HepG2 (cell line): ENCODE results near the gene CERS4. TPM values are rescaled to one million over a fixed set of nuclear protein-coding genes. Genes with fewer than 3 reads are reported as not detected.

Experiments
- ATF7 ChIP-seq, 2 experiments: fragments of 450-650 bp in 1 of 2; sonication (generic) in 1 of 2; formaldehyde crosslinking in 1 of 2; IDR thresholded peaks; 2 replicates each; pipeline versions ENCODE4 v1.4.0 to v1.6.1; 2016 to 2020; ENCODE audit warnings: antibody characterized with exemption in 1 of 2, mild to moderate bottlenecking in 1 of 2, missing genetic modification reagents in 1 of 2
- BRD4 ChIP-seq: sonication (generic); formaldehyde crosslinking; IDR thresholded peaks from 2 replicates; pipeline ENCODE4 v1.4.0; 2020; ENCODE audit warnings: missing genetic modification reagents
- CCDC6 ChIP-seq: sonication (generic); formaldehyde crosslinking; IDR thresholded peaks from 2 replicates; pipeline ENCODE4 v1.8.1; 2022; ENCODE audit warnings: mild to moderate bottlenecking, missing genetic modification reagents, moderate library complexity
- CHD2 ChIP-seq: IDR thresholded peaks from 2 replicates; pipeline ENCODE4 v1.6.1; 2011; ENCODE audit warnings: low read depth, low read length, improper control_type of control experiment
- FOXC1 ChIP-seq: sonication (generic); formaldehyde crosslinking; IDR thresholded peaks from 2 replicates; pipeline ENCODE4 v1.8.0; 2022; ENCODE audit warnings: mild to moderate bottlenecking, missing genetic modification reagents, borderline replicate concordance
- FOXM1 ChIP-seq: sonication (generic); formaldehyde crosslinking; IDR thresholded peaks from 2 replicates; pipeline ENCODE4 v1.5.0; 2020; ENCODE audit warnings: missing genetic modification reagents
- FOXP1 ChIP-seq, 2 experiments: fragments of 450-650 bp in 1 of 2; IDR thresholded peaks; 2 replicates each; pipeline ENCODE4 v1.6.1; 2017 to 2018; ENCODE audit warnings: antibody characterized with exemption in 1 of 2
- HDAC1 ChIP-seq: sonication (generic); formaldehyde crosslinking; IDR thresholded peaks from 2 replicates; pipeline ENCODE4 v1.5.1; 2020; ENCODE audit warnings: mild to moderate bottlenecking, missing genetic modification reagents
- HMGA1 ChIP-seq: sonication (generic); formaldehyde crosslinking; conservative IDR thresholded peaks from 2 replicates; pipeline ENCODE4 v1.4.0; 2020; ENCODE audit warnings: missing genetic modification reagents
- KDM1A ChIP-seq: IDR thresholded peaks from 2 replicates; pipeline ENCODE4 v1.6.1; 2016; ENCODE audit warnings: missing compliant biosample characterization
- NCOR1 ChIP-seq: fragments of 200-600 bp; sonication (generic); IDR thresholded peaks from 2 replicates; pipeline ENCODE4 v1.7.0; 2017; ENCODE audit warnings: antibody characterized with exemption, low read length, borderline replicate concordance
- NFYC ChIP-seq: IDR thresholded peaks from 2 replicates; pipeline ENCODE4 v1.6.1; 2016; ENCODE audit warnings: missing genetic modification reagents, missing compliant biosample characterization
- NKX3-1 ChIP-seq: sonication (generic); formaldehyde crosslinking; IDR thresholded peaks from 2 replicates; pipeline ENCODE4 v1.5.0; 2020; ENCODE audit warnings: missing genetic modification reagents
- NPAS2 ChIP-seq: sonication (generic); formaldehyde crosslinking; IDR thresholded peaks from 2 replicates; pipeline ENCODE4 v1.8.0; 2022; ENCODE audit warnings: mild to moderate bottlenecking, missing genetic modification reagents, borderline replicate concordance
- RXRB ChIP-seq: IDR thresholded peaks from 2 replicates; pipeline ENCODE4 v1.6.1; 2016; ENCODE audit warnings: borderline replicate concordance, missing genetic modification reagents, missing compliant biosample characterization
- TOE1 ChIP-seq: sonication (generic); formaldehyde crosslinking; IDR thresholded peaks from 2 replicates; pipeline ENCODE4 v1.4.0; 2020; ENCODE audit warnings: mild to moderate bottlenecking, missing genetic modification reagents
- ZNF225 ChIP-seq: sonication (generic); formaldehyde crosslinking; IDR thresholded peaks from 2 replicates; pipeline ENCODE4 v1.4.0; 2020; ENCODE audit warnings: mild to moderate bottlenecking, missing genetic modification reagents
- ZNF547 ChIP-seq: sonication (generic); formaldehyde crosslinking; IDR thresholded peaks from 2 replicates; pipeline ENCODE4 v1.5.1; 2020; ENCODE audit warnings: mild to moderate bottlenecking, missing genetic modification reagents
- ZNF678 ChIP-seq: sonication (generic); formaldehyde crosslinking; IDR thresholded peaks from 2 replicates; pipeline ENCODE4 v1.4.0; 2020; ENCODE audit warnings: mild to moderate bottlenecking, missing genetic modification reagents
- ZNF850 ChIP-seq: sonication (generic); formaldehyde crosslinking; conservative IDR thresholded peaks from 2 replicates; pipeline ENCODE4 v1.9.0; 2021; ENCODE audit warnings: mild to moderate bottlenecking, missing genetic modification reagents
- polyA plus RNA-seq, 8 experiments: library from polyadenylated mRNA; depleted of rRNA in 3 of 8; stranded (reverse) in 7 of 8; unstranded in 1 of 8; fragments of >200 nt; fragmentation: Illumina TruSeq in 4 of 8; extraction: Trizol in 4 of 8; gene quantifications; 2 replicates each; pipeline versions ENCODE4 v1.2.1 to v1.2.3, GENCODE V29; 2011 to 2016; ENCODE audit warnings: low read depth in 4 of 8, missing spikeins in 1 of 8, mixed read lengths in 1 of 8; ENCODE audit not compliant: insufficient read depth in 1 of 8
- total RNA-seq, 5 experiments: library from RNA; depleted of rRNA; stranded (reverse); fragments of >200 nt; fragmentation: Illumina TruSeq; extraction: Trizol; gene quantifications; 2 replicates each; pipeline ENCODE4 v1.2.3, GENCODE V29; 2016; ENCODE audit warnings: low read depth in 1 of 5
- TF ChIP-seq, protein P1 (sequence below): sonication (generic); formaldehyde crosslinking; IDR thresholded peaks from 2 replicates; pipeline ENCODE4 v1.5.0; 2020; ENCODE audit warnings: mild to moderate bottlenecking, missing genetic modification reagents, borderline replicate concordance
- TF ChIP-seq, protein P2 (sequence below): IDR thresholded peaks from 2 replicates; pipeline ENCODE4 v1.6.1; 2016; ENCODE audit warnings: low read depth, control low read depth
- TF ChIP-seq, protein P3 (sequence below): IDR thresholded peaks from 2 replicates; pipeline ENCODE4 v1.6.1; 2016; ENCODE audit warnings: mild to moderate bottlenecking

The CERS4 gene
- total and polyA plus RNA-seq, 2 of the 13 experiments (the other 11 are each of a cell fraction or from before 2014, with no cell fraction given) = 74.7 to 83.5 TPM

DNA sequence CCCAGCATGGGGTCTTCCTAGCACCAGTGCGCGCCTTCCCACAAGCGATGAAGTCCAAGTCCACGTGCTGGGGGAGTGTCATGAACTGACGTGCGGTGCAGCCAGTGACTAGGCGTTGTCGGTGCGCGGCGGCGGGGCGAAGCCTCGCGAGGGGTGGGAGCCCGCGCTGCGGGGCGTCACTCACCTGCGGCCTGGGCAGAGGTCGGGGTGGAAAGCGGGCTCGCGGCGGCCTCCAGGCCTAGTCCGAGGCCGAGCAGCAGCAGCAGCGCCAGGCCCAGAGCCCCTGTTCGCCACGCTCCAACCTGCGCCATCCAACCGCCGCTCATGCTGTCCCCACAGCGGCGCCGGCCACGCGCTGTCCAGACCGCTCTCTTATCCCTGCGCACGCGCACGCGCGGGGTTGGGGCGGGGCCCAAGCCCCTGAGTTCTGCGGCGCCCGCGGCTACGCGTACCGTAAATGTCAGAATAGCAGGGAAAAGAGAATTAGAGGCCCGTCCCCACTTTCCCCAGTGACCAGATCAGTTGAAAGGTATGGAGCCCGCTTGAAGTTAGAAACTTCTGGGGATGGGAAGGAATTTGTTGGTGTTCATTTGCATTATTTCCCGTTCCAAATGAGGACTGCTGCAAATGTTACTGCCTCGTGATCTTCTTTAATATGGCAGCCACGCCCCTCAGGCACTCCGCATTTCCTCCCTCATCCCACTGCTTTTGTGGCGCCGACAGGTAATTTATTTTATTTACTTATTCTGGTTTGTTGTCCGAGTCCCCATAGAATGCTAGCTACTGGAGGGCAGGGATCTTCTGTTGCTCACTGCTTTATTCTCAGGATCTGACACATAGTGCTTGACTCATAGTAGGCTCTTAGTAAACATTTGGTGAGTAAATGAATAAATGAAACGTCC lies 99.0 kb downstream of the CERS4 start, which contains the start of gene CD320 (continued):
- TF ChIP-seq, protein P1, sequence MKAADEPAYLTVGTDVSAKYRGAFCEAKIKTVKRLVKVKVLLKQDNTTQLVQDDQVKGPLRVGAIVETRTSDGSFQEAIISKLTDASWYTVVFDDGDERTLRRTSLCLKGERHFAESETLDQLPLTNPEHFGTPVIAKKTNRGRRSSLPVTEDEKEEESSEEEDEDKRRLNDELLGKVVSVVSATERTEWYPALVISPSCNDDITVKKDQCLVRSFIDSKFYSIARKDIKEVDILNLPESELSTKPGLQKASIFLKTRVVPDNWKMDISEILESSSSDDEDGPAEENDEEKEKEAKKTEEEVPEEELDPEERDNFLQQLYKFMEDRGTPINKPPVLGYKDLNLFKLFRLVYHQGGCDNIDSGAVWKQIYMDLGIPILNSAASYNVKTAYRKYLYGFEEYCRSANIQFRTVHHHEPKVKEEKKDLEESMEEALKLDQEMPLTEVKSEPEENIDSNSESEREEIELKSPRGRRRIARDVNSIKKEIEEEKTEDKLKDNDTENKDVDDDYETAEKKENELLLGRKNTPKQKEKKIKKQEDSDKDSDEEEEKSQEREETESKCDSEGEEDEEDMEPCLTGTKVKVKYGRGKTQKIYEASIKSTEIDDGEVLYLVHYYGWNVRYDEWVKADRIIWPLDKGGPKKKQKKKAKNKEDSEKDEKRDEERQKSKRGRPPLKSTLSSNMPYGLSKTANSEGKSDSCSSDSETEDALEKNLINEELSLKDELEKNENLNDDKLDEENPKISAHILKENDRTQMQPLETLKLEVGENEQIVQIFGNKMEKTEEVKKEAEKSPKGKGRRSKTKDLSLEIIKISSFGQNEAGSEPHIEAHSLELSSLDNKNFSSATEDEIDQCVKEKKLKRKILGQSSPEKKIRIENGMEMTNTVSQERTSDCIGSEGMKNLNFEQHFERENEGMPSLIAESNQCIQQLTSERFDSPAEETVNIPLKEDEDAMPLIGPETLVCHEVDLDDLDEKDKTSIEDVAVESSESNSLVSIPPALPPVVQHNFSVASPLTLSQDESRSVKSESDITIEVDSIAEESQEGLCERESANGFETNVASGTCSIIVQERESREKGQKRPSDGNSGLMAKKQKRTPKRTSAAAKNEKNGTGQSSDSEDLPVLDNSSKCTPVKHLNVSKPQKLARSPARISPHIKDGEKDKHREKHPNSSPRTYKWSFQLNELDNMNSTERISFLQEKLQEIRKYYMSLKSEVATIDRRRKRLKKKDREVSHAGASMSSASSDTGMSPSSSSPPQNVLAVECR (CRISPR knock-in tag) = peak; percentile 96
- TF ChIP-seq ZNF547 (CRISPR knock-in tag) (peak; percentile 99), CHD2 (peak; percentile 94), FOXP1 (IDR thresholded peaks at IDR 0.05) (no peak), FOXP1 (CRISPR knock-in tag; IDR thresholded peaks at IDR 0.05) (no peak), FOXC1 (CRISPR knock-in tag) (peak; percentile 99), NCOR1 (peak; percentile 36; the same call in 1 of the 2 replicates), NFYC (CRISPR knock-in tag) (peak; percentile 85), HDAC1 (CRISPR knock-in tag) (peak; percentile 84), NKX3-1 (CRISPR knock-in tag) (peak; percentile 74), BRD4 (CRISPR knock-in tag) (peak; percentile 67; the same call in 1 of the 2 replicates), TOE1 (CRISPR knock-in tag) (peak; percentile 73; the same call in 1 of the 2 replicates), ZNF850 (CRISPR knock-in tag) (0 out of 2 replicates have a peak, but pooled peaks have one; percentile 74), ZNF225 (peak; percentile 71), FOXM1 (peak; percentile 80; the same call in 1 of the 2 replicates), ATF7 (IDR thresholded peaks at IDR 0.05) (no peak), ATF7 (CRISPR knock-in tag; IDR thresholded peaks at IDR 0.05) (no peak), ZNF678 (CRISPR knock-in tag) (peak; percentile 87; the same call in 1 of the 2 replicates), CCDC6 (CRISPR knock-in tag) (peak; percentile 92), RXRB (CRISPR knock-in tag) (peak; percentile 38; the same call in 1 of the 2 replicates), NPAS2 (CRISPR knock-in tag) (no peak), KDM1A (CRISPR knock-in tag) (no peak), HMGA1 (CRISPR knock-in tag) (no peak)
- TF ChIP-seq, protein P2, sequence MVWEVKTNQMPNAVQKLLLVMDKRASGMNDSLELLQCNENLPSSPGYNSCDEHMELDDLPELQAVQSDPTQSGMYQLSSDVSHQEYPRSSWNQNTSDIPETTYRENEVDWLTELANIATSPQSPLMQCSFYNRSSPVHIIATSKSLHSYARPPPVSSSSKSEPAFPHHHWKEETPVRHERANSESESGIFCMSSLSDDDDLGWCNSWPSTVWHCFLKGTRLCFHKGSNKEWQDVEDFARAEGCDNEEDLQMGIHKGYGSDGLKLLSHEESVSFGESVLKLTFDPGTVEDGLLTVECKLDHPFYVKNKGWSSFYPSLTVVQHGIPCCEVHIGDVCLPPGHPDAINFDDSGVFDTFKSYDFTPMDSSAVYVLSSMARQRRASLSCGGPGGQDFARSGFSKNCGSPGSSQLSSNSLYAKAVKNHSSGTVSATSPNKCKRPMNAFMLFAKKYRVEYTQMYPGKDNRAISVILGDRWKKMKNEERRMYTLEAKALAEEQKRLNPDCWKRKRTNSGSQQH (CRISPR knock-in tag) = peak; percentile 35; the same call in 1 of the 2 replicates
- TF ChIP-seq, protein P3, sequence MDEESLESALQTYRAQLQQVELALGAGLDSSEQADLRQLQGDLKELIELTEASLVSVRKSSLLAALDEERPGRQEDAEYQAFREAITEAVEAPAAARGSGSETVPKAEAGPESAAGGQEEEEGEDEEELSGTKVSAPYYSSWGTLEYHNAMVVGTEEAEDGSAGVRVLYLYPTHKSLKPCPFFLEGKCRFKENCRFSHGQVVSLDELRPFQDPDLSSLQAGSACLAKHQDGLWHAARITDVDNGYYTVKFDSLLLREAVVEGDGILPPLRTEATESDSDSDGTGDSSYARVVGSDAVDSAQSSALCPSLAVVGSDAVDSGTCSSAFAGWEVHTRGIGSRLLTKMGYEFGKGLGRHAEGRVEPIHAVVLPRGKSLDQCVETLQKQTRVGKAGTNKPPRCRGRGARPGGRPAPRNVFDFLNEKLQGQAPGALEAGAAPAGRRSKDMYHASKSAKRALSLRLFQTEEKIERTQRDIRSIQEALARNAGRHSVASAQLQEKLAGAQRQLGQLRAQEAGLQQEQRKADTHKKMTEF (CRISPR knock-in tag) = peak; percentile 94
